IMR-90 (cell line): Measurements from ENCODE around the gene DCC. TPM values are rescaled to one million over a fixed set of nuclear protein-coding genes. Genes with fewer than 3 reads are reported as not detected.
A peak's percentile ranks its signal among the peaks of the same experiment; 100 is the strongest.
"Not testable (repeated sequence)": the region's sequence is repeated elsewhere in the genome, so short reads cannot be mapped to it uniquely, and the experiment has no call there.

Source experiments
- ATAC-seq: fragments of 200-7000 bp; cut with Tn5 transposase; 2 replicates; pipeline ENCODE4 v1.9.1; 2020; ENCODE audit warnings: low read depth, mild to moderate bottlenecking, moderate library complexity
- BruUV-seq: library from RNA; stranded (reverse); fragments of 400-500 nt; replicated peaks from 2 replicates; lab custom pipeline; 2021; lab: Mats Ljungman, UMichigan
- CTCF ChIA-PET: fragments of 300-600 bp; formaldehyde crosslinking; extraction: SDS; loops from one replicate; lab custom pipeline; 2021; ENCODE audit warnings: antibody characterized with exemption; lab: Yijun Ruan, JAX
- POLR2A ChIA-PET: fragments of 300-600 bp; sonication (Branson Sonifier 250); formaldehyde crosslinking; loops from one replicate; lab custom pipeline; 2022; ENCODE audit warnings: antibody characterized with exemption; ENCODE audit not compliant: unreplicated experiment; lab: Charles Lee
- DNase-seq: peaks from one replicate; pipeline ENCODE4 v3.0.0; 2013
- H2AFZ ChIP-seq: replicated peaks from 2 replicates; pipeline ENCODE3; 2013; ENCODE audit warnings: low read length, mild to moderate bottlenecking; ENCODE audit not compliant: poor library complexity
- H2AK5ac ChIP-seq: 2 replicates; pipeline ENCODE4 v1.6.1; 2013; ENCODE audit warnings: low read depth, low read length, inconsistent platforms
- H2AK9ac ChIP-seq: replicated peaks from 2 replicates; pipeline ENCODE3; 2013; ENCODE audit warnings: mild to moderate bottlenecking, low read depth, low read length, moderate library complexity; ENCODE audit not compliant: poor library complexity
- H2BK120ac ChIP-seq: 2 replicates; pipeline ENCODE4 v1.6.1; 2013; ENCODE audit warnings: low read depth, low read length, inconsistent platforms
- H2BK15ac ChIP-seq: 3 replicates; pipeline ENCODE4 v1.6.1; 2013; ENCODE audit warnings: low read depth, low read length, inconsistent platforms
- H2BK20ac ChIP-seq: 2 replicates; pipeline ENCODE4 v1.6.1; 2013; ENCODE audit warnings: low read depth, mild to moderate bottlenecking, inconsistent platforms, low read length, moderate library complexity
- H2BK5ac ChIP-seq: 2 replicates; pipeline ENCODE4 v1.6.1; 2013; ENCODE audit warnings: mild to moderate bottlenecking, low read depth, low read length, inconsistent platforms; ENCODE audit not compliant: poor library complexity, severe bottlenecking
- H3K14ac ChIP-seq: replicated peaks from 2 replicates; pipeline ENCODE4 v1.6.1; 2013; ENCODE audit warnings: low read depth, low read length, inconsistent platforms
- H3K18ac ChIP-seq: 2 replicates; pipeline ENCODE4 v1.6.1; 2013; ENCODE audit warnings: low read depth, low read length, control low read depth
- H3K23ac ChIP-seq: 2 replicates; pipeline ENCODE4 v1.6.1; 2013; ENCODE audit warnings: low read depth, low read length, inconsistent platforms
- H3K27ac ChIP-seq: 2 replicates; pipeline ENCODE4 v1.5.1; 2013; ENCODE audit warnings: mild to moderate bottlenecking, control low read depth, low read length; ENCODE audit not compliant: insufficient read depth
- H3K27me3 ChIP-seq: 2 replicates; pipeline ENCODE4 v1.6.1; 2013; ENCODE audit warnings: low read length; ENCODE audit not compliant: control insufficient read depth, insufficient read depth
- H3K36me3 ChIP-seq: 2 replicates; pipeline ENCODE4 v1.6.1; 2013; ENCODE audit warnings: low read length, mixed read lengths; ENCODE audit not compliant: control insufficient read depth, insufficient read depth
- H3K4ac ChIP-seq: 2 replicates; pipeline ENCODE4 v1.6.1; 2013; ENCODE audit warnings: low read depth, low read length, inconsistent platforms
- H3K4me1 ChIP-seq: 2 replicates; pipeline ENCODE4 v1.6.1; 2013; ENCODE audit warnings: low read length, mixed read lengths; ENCODE audit not compliant: control insufficient read depth, insufficient read depth
- H3K4me2 ChIP-seq: 2 replicates; pipeline ENCODE4 v1.6.1; 2013; ENCODE audit warnings: low read depth, mild to moderate bottlenecking, control low read depth, low read length, moderate library complexity
- H3K4me3 ChIP-seq: 2 replicates; pipeline ENCODE4 v1.5.1; 2013; ENCODE audit warnings: low read depth, mild to moderate bottlenecking, control low read depth, low read length, moderate library complexity; ENCODE audit not compliant: insufficient read depth
- H3K56ac ChIP-seq: 2 replicates; pipeline ENCODE4 v1.6.1; 2013; ENCODE audit warnings: low read length, inconsistent platforms; ENCODE audit not compliant: insufficient read depth; ENCODE audit errors: extremely low read depth
- H3K79me1 ChIP-seq, 2 experiments: 2 replicates each; pipeline ENCODE4 v1.6.1; 2013; ENCODE audit warnings: low read length in 2 of 2, inconsistent platforms in 1 of 2, low read depth in 1 of 2
- H3K9ac ChIP-seq: 2 replicates; pipeline ENCODE4 v1.6.1; 2013; ENCODE audit warnings: low read depth, low read length, control low read depth
- H3K9me1 ChIP-seq: 2 replicates; pipeline ENCODE4 v1.6.1; 2013; ENCODE audit warnings: low read length, inconsistent platforms; ENCODE audit not compliant: insufficient read depth
- H3K9me3 ChIP-seq: 2 replicates; pipeline ENCODE4 v1.6.1; 2013; ENCODE audit warnings: low read length; ENCODE audit not compliant: control insufficient read depth, insufficient read depth
- H4K20me1 ChIP-seq: 2 replicates; pipeline ENCODE4 v1.6.1; 2013; ENCODE audit warnings: low read length, inconsistent platforms; ENCODE audit not compliant: insufficient read depth
- H4K5ac ChIP-seq: 2 replicates; pipeline ENCODE4 v1.6.1; 2013; ENCODE audit warnings: mild to moderate bottlenecking, low read depth, low read length, control low read depth
- H4K8ac ChIP-seq, 2 experiments: 2 replicates each; pipeline ENCODE4 v1.6.1; 2013; ENCODE audit warnings: low read depth in 2 of 2, low read length in 2 of 2, control low read depth in 1 of 2, inconsistent platforms in 1 of 2
- H4K91ac ChIP-seq: 2 replicates; pipeline ENCODE4 v1.6.1; 2013; ENCODE audit warnings: low read depth, low read length, inconsistent platforms; ENCODE audit not compliant: insufficient read depth
- CEBPB ChIP-seq: IDR thresholded peaks from 2 replicates; pipeline ENCODE4 v1.6.1; 2012; ENCODE audit warnings: low read depth, low read length, improper control_type of control experiment
- NFE2L2 ChIP-seq: fragments of 150-350 bp; IDR thresholded peaks from 2 replicates; pipeline ENCODE4 v1.6.1; 2016; ENCODE audit warnings: low read depth, mild to moderate bottlenecking, low read length
- WGBS, 2 experiments: methylation state at CpG; one replicate each; pipeline versions ENCODE4 v1.1.5 to v1.1.7; 2013; ENCODE audit warnings: missing lambda C conversion rate in 2 of 2; ENCODE audit not compliant: insufficient read length in 1 of 2; ENCODE audit errors: extremely low coverage in 2 of 2; 5-methylcytosine and 5-hydroxymethylcytosine counted together
- dilution Hi-C: fragments of 300-500 bp; cut with HindIII; formaldehyde crosslinking; loops from one replicate; pipeline ENCODE4 v1.14.3; 2018; ENCODE audit warnings: low sequenced_read_pairs; ENCODE audit not compliant: unreplicated experiment
- in situ Hi-C: fragments of 300-500 bp; cut with MboI; formaldehyde crosslinking; loops from 3 replicates; pipeline ENCODE4 v1.14.3; 2019; ENCODE audit warnings: low sequenced_read_pairs, inconsistent platforms, mixed read lengths
- intact Hi-C: fragments of 100-400 bp; cut with micrococcal nuclease; formaldehyde crosslinking; loops from 2 replicates; pipeline ENCODE4 v1.10.0; 2022
- polyA plus RNA-seq, 3 experiments: library from polyadenylated mRNA; depleted of rRNA; stranded (reverse); fragments of >200 nt; gene quantifications; 2 replicates each; pipeline ENCODE4 v1.2.3, GENCODE V29; 2012; ENCODE audit warnings: low replicate concordance in 1 of 3
- total RNA-seq: library from RNA; depleted of rRNA; stranded (reverse); fragments of >200 nt; gene quantifications from 2 replicates; pipeline ENCODE4 v1.2.3, GENCODE V29; 2012

DCC gene
- total and polyA plus RNA-seq, 2 of the 4 experiments (the other 2 are of a cell fraction) = 0.31 to 0.54 TPM

DNA sequence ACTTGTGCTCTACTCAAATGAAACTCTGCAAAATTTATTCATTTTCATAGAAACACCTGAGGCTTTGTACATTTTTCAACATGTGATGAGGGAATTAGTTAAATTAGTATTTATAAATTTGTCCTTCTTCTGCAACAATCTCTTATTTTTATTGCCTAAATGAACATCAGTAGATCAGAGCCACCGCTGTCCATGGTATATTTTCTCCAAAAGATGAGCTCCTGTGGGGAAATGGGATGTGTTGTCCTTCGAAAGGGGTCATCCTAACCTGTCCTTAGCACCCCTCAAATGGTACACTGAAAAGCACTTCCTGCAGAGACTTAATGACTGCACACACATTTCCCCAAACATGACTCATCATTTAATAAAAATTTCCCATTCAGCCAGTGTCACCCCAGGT is 1169.9 kb downstream of the DCC start:
- ChIA-PET CTCF (no interaction called here), POLR2A (no interaction called here)
- intact Hi-C loops = no loop called here

GRCh38 chr18:53511725-53512124 is 1171.7 kb downstream of the DCC start:
- H3K4me2 ChIP-seq, H2BK120ac ChIP-seq, H3K9me1 ChIP-seq, H3K27me3 ChIP-seq, POLR2A ChIA-PET, dilution Hi-C loops, H4K20me1 ChIP-seq, H2BK15ac ChIP-seq, H3K27ac ChIP-seq, H3K4ac ChIP-seq, CTCF ChIA-PET, H2AFZ ChIP-seq, H3K14ac ChIP-seq, H3K9ac ChIP-seq, intact Hi-C loops, H3K9me3 ChIP-seq, H2BK20ac ChIP-seq, ATAC-seq, BruUV-seq, H3K4me3 ChIP-seq, in situ Hi-C loops, DNase-seq, H4K5ac ChIP-seq, H4K91ac ChIP-seq, H2BK5ac ChIP-seq, H3K4me1 ChIP-seq, H2AK9ac ChIP-seq, H2AK5ac ChIP-seq, H3K36me3 ChIP-seq, H3K56ac ChIP-seq, H3K79me1 ChIP-seq, H3K23ac ChIP-seq, H3K18ac ChIP-seq, H4K8ac ChIP-seq: not testable (repeated sequence)
- WGBS, 2 experiments = 89% methylated on average over 3 of the region's 15 CpGs; no CpG with 5 or more reads in 1 of the 2 experiments

More for the DNA sequence above, 1169.9 kb downstream of the DCC start:
- Histone ChIP-seq H2BK20ac (no peak overlapping the region), H4K8ac (no peak overlapping the region), H3K4ac (no peak overlapping the region), H2BK5ac (no peak overlapping the region), H3K23ac (no peak overlapping the region), H3K4me3 (no peak overlapping the region), H3K79me1 (no peaks in the 10 kb centered on the region), H3K18ac (no peak overlapping the region), H3K9ac (no peak overlapping the region), H2BK15ac (no peak overlapping the region), H3K27me3 (no peaks in the 10 kb centered on the region), H3K4me1 (no peaks in the 10 kb centered on the region), H2AK9ac (no peak overlapping the region), H3K4me2 (no peak overlapping the region), H4K91ac (no peak overlapping the region), H2AK5ac (no peak overlapping the region), H2AFZ (no peak overlapping the region), H4K20me1 (no peaks in the 10 kb centered on the region), H3K14ac (no peak overlapping the region), H3K56ac (no peak overlapping the region), H4K5ac (no peak overlapping the region), H3K9me1 (no peaks in the 10 kb centered on the region), H3K36me3 (no peaks in the 10 kb centered on the region), H3K9me3 (peaks cover 4% of the 10 kb centered on the region; the same call in 1 of the 2 replicates), H3K27ac (no peak overlapping the region), H2BK120ac (no peak overlapping the region)
- dilution Hi-C loops (no loop called here), in situ Hi-C loops (no loop called here)
- ATAC-seq = no peak
- WGBS, 2 experiments = no CpG with 5 or more reads among the region's 2 CpGs
- BruUV-seq = no TSS peak
- DNase-seq = no peak
- TF ChIP-seq CEBPB (no peak), NFE2L2 (peak; percentile 43; the same call in 1 of the 2 replicates)
